Body of pancreas (tissue), 4 donors: ENCODE data around the gene MAD1L1.

Experiments used
- POLR2A ChIP-seq, 3 donors: fragments of 450-650 bp; IDR thresholded peaks; one replicate each; pipeline ENCODE4 v1.6.1; 2016; ENCODE audit warnings: antibody characterized with exemption in 3 of 3, mild to moderate bottlenecking in 2 of 3
- TF ChIP-seq, protein P1 (sequence below), 7 experiments: fragments of 450-650 bp in 4 of 7; fragments of 200-600 bp in 3 of 7; sonication (generic) in 3 of 7; IDR thresholded peaks; one replicate each; pipeline ENCODE4 v1.5.1; 2016 to 2019; ENCODE audit warnings: antibody characterized with exemption in 7 of 7

GRCh38 chr7:1866601-1867000 lies 366.1 kb downstream of the MAD1L1 start:
- TF ChIP-seq POLR2A (IDR thresholded peaks at IDR 0.05), result no peak
- TF ChIP-seq, protein P1, sequence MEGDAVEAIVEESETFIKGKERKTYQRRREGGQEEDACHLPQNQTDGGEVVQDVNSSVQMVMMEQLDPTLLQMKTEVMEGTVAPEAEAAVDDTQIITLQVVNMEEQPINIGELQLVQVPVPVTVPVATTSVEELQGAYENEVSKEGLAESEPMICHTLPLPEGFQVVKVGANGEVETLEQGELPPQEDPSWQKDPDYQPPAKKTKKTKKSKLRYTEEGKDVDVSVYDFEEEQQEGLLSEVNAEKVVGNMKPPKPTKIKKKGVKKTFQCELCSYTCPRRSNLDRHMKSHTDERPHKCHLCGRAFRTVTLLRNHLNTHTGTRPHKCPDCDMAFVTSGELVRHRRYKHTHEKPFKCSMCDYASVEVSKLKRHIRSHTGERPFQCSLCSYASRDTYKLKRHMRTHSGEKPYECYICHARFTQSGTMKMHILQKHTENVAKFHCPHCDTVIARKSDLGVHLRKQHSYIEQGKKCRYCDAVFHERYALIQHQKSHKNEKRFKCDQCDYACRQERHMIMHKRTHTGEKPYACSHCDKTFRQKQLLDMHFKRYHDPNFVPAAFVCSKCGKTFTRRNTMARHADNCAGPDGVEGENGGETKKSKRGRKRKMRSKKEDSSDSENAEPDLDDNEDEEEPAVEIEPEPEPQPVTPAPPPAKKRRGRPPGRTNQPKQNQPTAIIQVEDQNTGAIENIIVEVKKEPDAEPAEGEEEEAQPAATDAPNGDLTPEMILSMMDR (IDR thresholded peaks at IDR 0.05), result no peak
